ENCODE measurements around the gene PRRC2C.

- TF ChIP-seq CTCF (IDR thresholded peaks at IDR 0.05; ENCODE audit: low read length) (no peak), EZH2 (optimal IDR thresholded peaks at IDR 0.05; ENCODE audit: low read depth, low read length) (no peak)
Observed at GRCh38 chr1:171545523-171545922, 60.2 kb downstream of the PRRC2C start.

All from MM.1S (cell line).